ENCODE results near the gene FOXP1.

The FOXP1 gene

GRCh38 chr3:71146673-71147072 is 436.9 kb downstream of the FOXP1 start:
- DNase-seq (ENCODE audit: low spot score), result no peak

GRCh38 chr3:71145954-71146353 is 437.6 kb downstream of the FOXP1 start:
- no peak for DNase-seq (ENCODE audit: low spot score)

GRCh38 chr3:71144525-71145253 is 438.8 kb downstream of the FOXP1 start:
- no peak for DNase-seq (ENCODE audit: low spot score)

GRCh38 chr3:71143493-71143892 is 440.0 kb downstream of the FOXP1 start:
- no peak for DNase-seq (ENCODE audit: low spot score)

- no peak for DNase-seq (ENCODE audit: low spot score)
These were observed 440.9 kb downstream of the FOXP1 start for GRCh38 chr3:71142441-71143161.

DNA sequence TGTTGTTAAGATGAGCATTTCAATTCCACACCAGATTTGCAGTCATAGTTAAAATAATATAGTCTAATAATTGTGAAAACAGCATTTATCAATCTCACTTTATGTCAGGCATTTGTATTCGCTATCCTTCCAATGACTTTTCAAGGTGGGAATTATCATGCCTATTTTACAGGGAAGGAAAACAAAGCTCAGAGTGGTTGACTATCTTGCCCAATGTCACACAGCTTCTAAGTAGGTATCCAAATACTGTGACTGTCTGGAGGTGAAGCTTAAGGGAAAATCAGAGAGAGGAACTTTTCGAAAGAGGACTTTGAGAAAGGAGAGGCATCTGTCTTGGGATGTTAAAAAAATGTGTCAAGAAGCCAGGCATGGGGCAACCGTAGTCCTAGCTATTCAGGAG is 443.1 kb downstream of the FOXP1 start:
- DNase-seq (ENCODE audit: low spot score), result no peak

DNA sequence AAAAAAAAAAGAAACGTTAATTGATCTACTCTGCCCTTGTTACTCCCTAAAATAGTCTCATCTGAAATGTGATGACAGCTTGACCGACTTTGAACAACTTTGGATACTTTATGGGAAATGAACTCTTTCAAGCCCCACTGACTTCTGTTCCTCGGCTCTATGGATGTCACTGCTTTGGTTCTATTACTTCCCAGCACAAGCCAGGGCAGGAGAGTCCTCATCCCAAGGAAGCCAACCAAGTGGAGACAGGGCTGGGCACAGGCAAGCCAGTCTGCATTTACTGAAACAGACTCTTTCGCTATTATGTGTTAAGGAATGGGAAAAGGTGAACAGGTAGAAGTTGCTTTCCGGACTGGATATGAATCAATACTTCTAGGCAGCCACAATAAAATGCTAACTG is 444.0 kb downstream of the FOXP1 start:
- DNase-seq (ENCODE audit: low spot score), result no peak

GRCh38 chr3:71138410-71138809 is 445.1 kb downstream of the FOXP1 start:
- DNase-seq (ENCODE audit: low spot score), result no peak

DNA sequence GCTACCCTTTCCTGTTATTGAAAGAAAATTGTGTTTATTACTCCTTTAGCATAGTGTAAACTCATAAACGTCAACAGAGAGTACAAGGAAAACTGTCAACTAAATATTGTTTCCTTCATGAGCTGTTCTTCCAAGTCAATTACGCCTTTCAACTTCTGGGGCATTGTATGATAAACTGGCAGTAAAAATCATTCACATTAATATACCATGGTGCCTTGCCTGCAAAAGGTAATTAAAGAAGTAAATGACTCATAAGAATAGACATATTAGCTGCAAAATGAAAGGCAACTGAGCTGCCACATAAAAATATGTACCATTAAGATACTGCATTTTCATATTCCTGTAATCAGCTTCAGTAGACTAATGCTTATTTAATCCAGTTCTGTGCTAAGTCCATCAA is 447.3 kb downstream of the FOXP1 start:
- DNase-seq (ENCODE audit: low spot score), result no peak

DNA sequence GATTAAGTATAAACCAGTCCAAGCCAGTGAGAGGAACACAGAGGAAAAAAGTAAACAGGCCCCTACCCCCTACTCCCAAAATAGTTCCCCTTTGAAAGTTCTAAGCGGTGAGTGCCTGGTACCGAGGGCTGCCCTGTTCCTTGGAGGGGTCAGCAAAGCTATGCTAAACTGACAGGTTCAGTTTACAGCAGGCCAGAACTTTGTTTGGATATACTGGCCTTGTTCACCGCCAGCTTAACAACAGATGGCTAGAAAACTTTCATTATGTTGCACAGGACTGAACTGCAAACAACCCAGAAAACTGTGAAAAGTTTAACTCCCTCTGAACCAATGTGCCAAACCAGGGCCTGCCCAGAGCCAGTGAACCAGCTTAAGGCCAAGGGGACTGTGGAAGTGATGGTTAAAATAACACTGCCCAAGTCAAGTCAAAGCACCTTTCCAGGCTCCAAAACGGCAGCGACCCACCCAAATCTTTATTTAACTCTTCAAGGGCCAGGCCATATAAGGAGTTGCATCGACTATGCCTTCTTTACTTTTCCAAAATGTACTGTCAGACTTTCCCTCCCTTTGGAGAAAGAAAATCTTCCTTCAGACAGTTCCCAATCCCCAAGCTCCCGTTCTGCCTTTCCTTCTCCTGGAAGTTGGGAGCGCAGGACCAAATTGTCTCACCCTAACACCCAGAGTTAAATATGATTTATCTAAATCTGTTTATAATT is 448.0 kb downstream of the FOXP1 start:
- no peak for DNase-seq (ENCODE audit: low spot score)

DNA sequence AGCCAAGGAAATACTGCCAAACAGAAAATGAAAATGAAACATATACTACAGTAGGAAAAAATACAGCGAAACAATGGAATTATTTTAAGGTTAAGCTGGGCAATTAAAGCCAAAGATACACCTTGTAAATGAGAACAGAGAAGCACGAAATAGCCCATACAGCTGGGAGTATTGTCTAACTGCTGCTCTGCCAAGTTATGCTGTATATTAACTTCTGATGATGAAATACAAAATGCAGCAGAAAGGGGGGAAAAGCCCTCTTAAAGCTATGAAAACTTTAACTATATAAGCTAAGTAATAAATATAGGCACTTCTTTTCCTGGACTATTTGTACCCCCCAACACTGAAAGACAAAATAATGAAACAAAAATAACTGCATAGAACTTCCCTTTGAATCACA is 449.0 kb downstream of the FOXP1 start:
- no peak for DNase-seq (ENCODE audit: low spot score)

DNA sequence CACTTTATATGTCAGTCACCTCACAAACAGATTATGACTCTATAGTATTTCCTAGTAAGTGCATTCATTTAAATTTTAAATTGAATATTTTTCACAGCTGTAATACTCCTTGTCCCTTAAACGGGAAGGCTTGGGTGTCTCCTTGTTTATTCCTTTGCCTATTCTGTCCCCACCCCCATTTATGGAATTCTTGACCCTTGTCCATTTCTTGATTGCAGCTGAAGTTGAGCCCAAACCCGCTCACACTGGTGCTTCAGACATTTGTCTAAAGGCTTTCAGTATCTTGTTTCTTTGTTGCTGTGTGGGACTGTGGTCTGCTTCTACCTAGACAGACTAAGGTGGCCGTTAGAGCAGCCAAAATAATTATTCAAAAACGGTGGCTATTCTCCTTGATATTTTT is 449.7 kb downstream of the FOXP1 start:
- no peak for DNase-seq (ENCODE audit: low spot score)

GRCh38 chr3:71132995-71133730 is 450.4 kb downstream of the FOXP1 start:
- DNase-seq (ENCODE audit: low spot score), result no peak

- no peak for DNase-seq (ENCODE audit: low spot score)
These were observed 451.9 kb downstream of the FOXP1 start for GRCh38 chr3:71131375-71132314.

GRCh38 chr3:71130471-71131374 is 452.8 kb downstream of the FOXP1 start:
- DNase-seq (ENCODE audit: low spot score), result peak; percentile 81

GRCh38 chr3:71129611-71130431 is 453.7 kb downstream of the FOXP1 start:
- DNase-seq (ENCODE audit: low spot score), result peak; percentile 23

DNA sequence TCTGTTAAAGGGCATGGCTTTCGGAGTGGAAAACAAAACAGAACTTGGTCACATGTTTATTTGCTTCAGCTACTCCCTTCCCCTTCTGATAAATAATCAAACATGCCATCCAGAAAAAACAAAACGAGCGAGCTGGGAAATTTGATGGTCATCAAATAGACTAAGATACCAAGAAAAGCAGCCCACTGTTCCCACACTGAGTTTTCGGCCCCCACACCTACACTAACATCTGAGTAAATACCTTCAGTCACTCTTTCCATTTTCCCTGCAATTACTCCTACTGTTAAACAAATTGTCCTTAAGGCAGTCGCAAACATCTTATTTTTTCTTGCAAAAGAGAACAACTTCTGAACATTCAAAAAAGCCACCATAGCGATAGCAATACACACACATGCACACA is 454.6 kb downstream of the FOXP1 start:
- no peak for DNase-seq (ENCODE audit: low spot score)

DNA sequence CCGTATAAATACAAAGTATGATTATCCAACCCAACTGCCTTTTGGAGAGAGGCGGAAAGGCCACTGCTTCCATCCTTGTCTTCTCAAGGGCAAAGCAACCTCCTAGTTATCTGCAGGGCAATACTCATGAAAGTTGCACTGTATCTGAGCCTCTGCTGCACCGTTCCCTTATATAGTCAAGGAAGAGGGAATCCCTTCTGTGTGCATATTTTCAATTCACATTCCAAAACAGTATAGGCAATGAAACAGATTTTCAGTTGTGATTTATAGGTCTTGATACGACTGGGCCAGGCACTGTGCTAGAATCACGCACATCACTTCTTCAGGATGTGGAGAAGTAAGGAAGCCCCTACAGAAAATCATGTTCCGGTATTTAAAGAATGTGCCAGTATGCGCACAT is 455.7 kb downstream of the FOXP1 start:
- DNase-seq (ENCODE audit: low spot score), result no peak
